K562 (cell line): ENCODE results near the gene IGFBP4. TPM values are rescaled to one million over a fixed set of nuclear protein-coding genes. Genes with fewer than 3 reads are reported as not detected.

Source experiments
- ATAC-seq: fragments of 200-7000 bp; cut with Tn5 transposase; 3 replicates; pipeline ENCODE4 v1.9.1; 2020; ENCODE audit warnings: moderate library complexity
- BruUV-seq: library from RNA; stranded (reverse); fragments of 400-500 nt; replicated peaks from 2 replicates; lab custom pipeline; 2021; lab: Mats Ljungman, UMichigan
- CTCF ChIA-PET: fragments of 300-600 bp; formaldehyde crosslinking; extraction: SDS; loops from one replicate; lab custom pipeline; 2021; ENCODE audit warnings: low intra/inter-chr PET ratio; lab: Yijun Ruan, JAX
- POLR2A ChIA-PET: fragments of 300-600, 350-650 bp; sonication (Branson Sonifier 250); formaldehyde crosslinking; extraction: SDS; loops from one replicate; lab custom pipeline; 2021; ENCODE audit warnings: antibody characterized with exemption, inconsistent platforms; lab: Yijun Ruan, JAX
- DNase-seq, 4 experiments: peaks; one replicate each; pipeline versions ENCODE4 v3.0.0 to v3.0.0-alpha.2; 2011 to 2018; ENCODE audit warnings: low spot score in 3 of 4, mixed read lengths in 3 of 4; ENCODE audit errors: extremely low read depth in 1 of 4
- FAIRE-seq: peaks from 2 replicates; lab custom pipeline; 2011; peaks lifted over from hg19 to GRCh38; lab: Jason Lieb, UNC
- H2AFZ ChIP-seq: 2 replicates; pipeline ENCODE4 v1.6.0; 2011; ENCODE audit warnings: low read depth, low read length, control low read depth, inconsistent platforms
- H3K27ac ChIP-seq: fragments of 200-600 bp; 3 replicates; pipeline ENCODE4 v1.8.0; 2011; ENCODE audit warnings: low read depth, mild to moderate bottlenecking, control low read depth, inconsistent platforms, low read length, moderate library complexity, mixed read lengths; ENCODE audit errors: extremely low read depth
- H3K27me3 ChIP-seq, 2 experiments: fragments of 300-600 bp in 1 of 2; 2 replicates in 1 of 2; 3 replicates in 1 of 2; pipeline versions ENCODE4 v1.6.0 to v1.8.0; 2011; ENCODE audit warnings: inconsistent platforms in 2 of 2, low read length in 2 of 2, mild to moderate bottlenecking in 1 of 2, mixed read lengths in 1 of 2, moderate library complexity in 1 of 2; ENCODE audit not compliant: control insufficient read depth in 2 of 2, insufficient read depth in 2 of 2
- H3K36me3 ChIP-seq: fragments of 300-600 bp; 3 replicates; pipeline ENCODE4 v1.8.0; 2011; ENCODE audit warnings: mild to moderate bottlenecking, low read length, inconsistent platforms; ENCODE audit not compliant: control insufficient read depth, insufficient read depth
- H3K4me1 ChIP-seq, 2 experiments: fragments of 200-600 bp in 1 of 2; replicated peaks in 1 of 2; 2 replicates in 1 of 2; 3 replicates in 1 of 2; pipeline versions ENCODE4 v1.5.1 to v1.8.0; 2011; ENCODE audit warnings: inconsistent platforms in 2 of 2, low read length in 2 of 2, mild to moderate bottlenecking in 1 of 2, mixed read lengths in 1 of 2, moderate library complexity in 1 of 2; ENCODE audit not compliant: control insufficient read depth in 2 of 2, insufficient read depth in 2 of 2
- H3K4me2 ChIP-seq: 2 replicates; pipeline ENCODE4 v1.6.1; 2011; ENCODE audit warnings: low read length, control low read depth, inconsistent platforms, mixed read lengths; ENCODE audit not compliant: insufficient read depth
- H3K4me3 ChIP-seq: fragments of 200-600 bp; sonication (generic), shearing (Covaris generic); 2 replicates; pipeline ENCODE4 v1.5.1; 2016; ENCODE audit warnings: control low read depth, inconsistent platforms
- H3K79me2 ChIP-seq: fragments of 200-600 bp; 3 replicates; pipeline ENCODE4 v1.8.0; 2011; ENCODE audit warnings: low read length, inconsistent platforms; ENCODE audit not compliant: control insufficient read depth, insufficient read depth
- H3K9ac ChIP-seq, 2 experiments: 2 replicates each; pipeline versions ENCODE4 v1.6.0 to v1.6.1; 2011; ENCODE audit warnings: low read depth in 2 of 2, low read length in 2 of 2, control low read depth in 1 of 2, inconsistent platforms in 1 of 2, mild to moderate bottlenecking in 1 of 2, mixed read lengths in 1 of 2; ENCODE audit not compliant: insufficient read depth in 1 of 2
- H3K9me1 ChIP-seq: one replicate; pipeline ENCODE4 v1.6.0; 2011; ENCODE audit warnings: inconsistent platforms, mild to moderate bottlenecking, low read length, moderate library complexity; ENCODE audit not compliant: control insufficient read depth, insufficient read depth
- H3K9me3 ChIP-seq: replicated peaks from 2 replicates; pipeline ENCODE4 v1.5.1; 2011; ENCODE audit warnings: low read depth, low read length, inconsistent platforms; ENCODE audit not compliant: control insufficient read depth, insufficient read depth
- H4K20me1 ChIP-seq: replicated peaks from 2 replicates; pipeline ENCODE4 v1.6.1; 2011; ENCODE audit warnings: low read length, inconsistent platforms, mixed read lengths; ENCODE audit not compliant: control insufficient read depth, insufficient read depth
- CREM ChIP-seq: IDR thresholded peaks from 2 replicates; pipeline ENCODE4 v1.6.1; 2014; ENCODE audit warnings: antibody characterized with exemption, low read depth
- EHMT2 ChIP-seq: fragments of 450-650 bp; IDR thresholded peaks from 2 replicates; pipeline ENCODE4 v1.6.1; 2018; ENCODE audit warnings: antibody characterized with exemption
- GATAD2A ChIP-seq: fragments of 450-650 bp; IDR thresholded peaks from 2 replicates; pipeline ENCODE4 v1.6.1; 2017
- HDAC1 ChIP-seq, 2 experiments: fragments of 450-650 bp; IDR thresholded peaks; 2 replicates each; pipeline ENCODE4 v1.6.1; 2016 to 2017; ENCODE audit warnings: inconsistent platforms in 1 of 2, mild to moderate bottlenecking in 1 of 2, moderate library complexity in 1 of 2
- HNRNPH1 ChIP-seq: fragments of 200-400 bp; formaldehyde crosslinking; optimal IDR thresholded peaks from 2 replicates; pipeline ENCODE3; 2017; ENCODE audit warnings: low read depth, mild to moderate bottlenecking, low read length, moderate library complexity
- JUNB ChIP-seq: fragments of 450-650 bp; formaldehyde crosslinking; conservative IDR thresholded peaks from 2 replicates; pipeline ENCODE4 v1.4.0; 2020; ENCODE audit warnings: mild to moderate bottlenecking
- KLF16 ChIP-seq: IDR thresholded peaks from 2 replicates; pipeline ENCODE4 v1.6.1; 2016; ENCODE audit warnings: antibody characterized with exemption
- PBX2 ChIP-seq, 2 experiments: IDR thresholded peaks in 1 of 2; conservative IDR thresholded peaks in 1 of 2; 2 replicates each; pipeline ENCODE4 v1.6.1; 2016; ENCODE audit warnings: low read depth in 2 of 2, mild to moderate bottlenecking in 1 of 2, missing compliant biosample characterization in 1 of 2, missing genetic modification characterization in 1 of 2, moderate library complexity in 1 of 2
- PHB ChIP-seq: fragments of 250-450 bp; sonication (Bioruptor Pico); IDR thresholded peaks from 2 replicates; pipeline ENCODE4 v1.5.0; 2021
- PHF20 ChIP-seq: fragments of 450-650 bp; IDR thresholded peaks from 2 replicates; pipeline ENCODE4 v1.6.1; 2018; ENCODE audit not compliant: partially characterized antibody
- PRMT5 ChIP-seq: sonication (generic); formaldehyde crosslinking; IDR thresholded peaks from 2 replicates; pipeline ENCODE4 v1.5.0; 2020; ENCODE audit warnings: missing genetic modification reagents
- RAD51 ChIP-seq: fragments of 450-650 bp; IDR thresholded peaks from 2 replicates; pipeline ENCODE4 v1.7.1; 2016; ENCODE audit warnings: low read depth, mild to moderate bottlenecking, borderline replicate concordance
- SAFB ChIP-seq: fragments of 200-400 bp; formaldehyde crosslinking; IDR thresholded peaks from 2 replicates; pipeline ENCODE4 v1.6.1; 2017; ENCODE audit warnings: low read depth, low read length, borderline replicate concordance
- TRIM24 ChIP-seq, 2 experiments: fragments of 450-650 bp; IDR thresholded peaks; 2 replicates each; pipeline ENCODE4 v1.6.1; 2016
- ZNF174 ChIP-seq: fragments of 250-450 bp; sonication (Bioruptor Pico); IDR thresholded peaks from 2 replicates; pipeline ENCODE4 v1.4.0; 2020; ENCODE audit warnings: mild to moderate bottlenecking
- ZNF197 ChIP-seq: fragments of 200-800 bp; sonication (Bioruptor generic); IDR thresholded peaks from 2 replicates; pipeline ENCODE4 v1.6.1; 2016; ENCODE audit warnings: low read depth, missing genetic modification characterization, missing compliant biosample characterization
- ZNF584 ChIP-seq: fragments of 200-800 bp; sonication (Bioruptor generic); IDR thresholded peaks from 2 replicates; pipeline ENCODE4 v1.6.1; 2016; ENCODE audit warnings: low read depth, mild to moderate bottlenecking, missing genetic modification characterization, missing compliant biosample characterization
- ZNF592 ChIP-seq: fragments of 450-650 bp; IDR thresholded peaks from 2 replicates; pipeline ENCODE4 v1.6.1; 2017; ENCODE audit warnings: antibody characterized with exemption, mild to moderate bottlenecking
- WGBS: fragments of 100-300 bp; shearing (Covaris generic); methylation state at CpG from one replicate; pipeline ENCODE4 v1.1.6; 2016; ENCODE audit warnings: low coverage, mixed read lengths; ENCODE audit not compliant: insufficient coverage; ENCODE audit errors: missing lambda C conversion rate; 5-methylcytosine and 5-hydroxymethylcytosine counted together
- in situ Hi-C: fragments of 300-500 bp; cut with MboI; formaldehyde crosslinking; loops from 4 replicates; pipeline ENCODE4 v1.15.0; 2018; ENCODE audit warnings: inconsistent platforms, mixed read lengths
- intact Hi-C: fragments of 100-400 bp; cut with micrococcal nuclease; formaldehyde crosslinking; loops from 2 replicates; pipeline ENCODE4 v1.14.2; 2022
- polyA plus RNA-seq, 8 experiments: library from polyadenylated mRNA; depleted of rRNA in 4 of 8; stranded (reverse) in 5 of 8; unstranded in 3 of 8; fragments of >200 nt; fragmentation: Nextera tagmentation in 2 of 8; fragmentation: Illumina TruSeq in 1 of 8; extraction: Ambion mirVana in 2 of 8; extraction: Trizol in 1 of 8; gene quantifications; 2 replicates each; pipeline versions ENCODE4 v1.2.1 to v1.2.3, GENCODE V29; 2011 to 2014; ENCODE audit warnings: inconsistent platforms in 1 of 8, missing spikeins in 1 of 8
- total RNA-seq, 7 experiments: library from RNA; depleted of rRNA in 6 of 7; stranded (reverse); fragments of >200 nt in 6 of 7; fragmentation: Illumina TruSeq in 2 of 7; extraction: Trizol in 2 of 7; gene quantifications; 2 replicates each; pipeline versions ENCODE4 v1.2.1 to v1.2.3, GENCODE V29; 2011 to 2021; ENCODE audit warnings: low replicate concordance in 1 of 7

Gene IGFBP4
- total and polyA plus RNA-seq, 9 of the 15 experiments (the other 6 are each of a cell fraction or from before 2014, with no cell fraction given): 8.8 to 99.8 (median 18.6) TPM

GRCh38 chr17:40490982-40491381 is 47.7 kb downstream of the IGFBP4 start:
- ChIA-PET POLR2A (interaction anchor here (0.9 to 1.1 kb wide), 2 partner anchors 11 kb away, joined by 3 to 5 read pairs; partner anchors contain the start of gene TNS4), CTCF (no interaction called here)
- Histone ChIP-seq H4K20me1 (no peaks in the 10 kb centered on the region), H3K9me1 (no peaks in the 10 kb centered on the region), H3K9me3 (no peaks in the 10 kb centered on the region), H3K36me3 (no peaks in the 10 kb centered on the region), H3K27ac (no peak overlapping the region), H3K27me3 (no peaks in the 10 kb centered on the region), H3K79me2 (no peaks in the 10 kb centered on the region), H3K4me3 (no peak overlapping the region), H3K4me2 (no peak overlapping the region), H2AFZ (peak overlapping the region; percentile 5; the same call in 1 of the 2 replicates), H3K9ac (peak overlapping the region in 1 of 2 experiments; percentile 70; a peak in 1 of 4 replicates), H3K4me1 (peaks cover 20 to 25% of the 10 kb centered on the region in 2 experiments)
- FAIRE-seq: no peak
- in situ Hi-C loops (no loop called here), intact Hi-C loops (no loop called here)
- BruUV-seq: no TSS peak
- no peak for DNase-seq
- no peak for ATAC-seq
- 38% methylated on average over 2 of the region's 2 CpGs for WGBS
- TF ChIP-seq PRMT5 (CRISPR knock-in tag) (no peak), ZNF584 (CRISPR knock-in tag) (no peak), SAFB (no peak), HNRNPH1 (no peak), PBX2 (CRISPR knock-in tag; IDR thresholded peaks at IDR 0.05; ENCODE audit: low read depth) (no peak), PBX2 (tag; conservative IDR thresholded peaks at IDR 0.05; ENCODE audit: low read depth) (no peak), RAD51 (no peak), PHB (CRISPR knock-in tag) (no peak), KLF16 (no peak), HDAC1 (IDR thresholded peaks at IDR 0.05) (no peak), ZNF174 (no peak), GATAD2A (no peak), ZNF592 (no peak), ZNF197 (CRISPR knock-in tag) (no peak), CREM (no peak), PHF20 (no peak), EHMT2 (no peak), TRIM24 (IDR thresholded peaks at IDR 0.05) (no peak), JUNB (no peak)
